Measurements from ENCODE around the gene CACNB4. TPM values are rescaled to one million over a fixed set of nuclear protein-coding genes. Genes with fewer than 3 reads are reported as not detected.

CACNB4 gene
- total and polyA plus RNA-seq, 10 of the 15 experiments (the other 5 are each of a cell fraction or from before 2014, with no cell fraction given) = 2.0 to 21.6 (median 9.3) TPM

DNA sequence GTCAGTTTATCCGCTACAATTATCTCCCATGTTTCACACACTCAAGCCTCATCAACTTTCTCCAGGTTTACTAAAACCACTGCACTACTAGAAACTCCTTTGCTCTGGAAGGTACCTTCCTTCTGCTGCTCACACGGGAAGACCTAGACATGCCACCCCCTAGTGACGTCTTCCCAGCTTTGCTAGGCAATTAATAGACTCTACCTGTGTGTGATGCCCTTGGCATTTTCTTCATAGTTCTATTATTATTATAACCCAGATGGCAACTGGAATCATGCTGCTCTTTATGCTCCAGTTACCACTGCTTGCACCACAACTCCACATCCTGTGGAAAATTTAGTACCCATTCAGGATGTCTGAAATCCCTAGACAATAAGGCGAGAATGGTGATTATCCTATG lies 42.4 kb downstream of the CACNB4 start:
- no peak overlapping the region for H3K27ac ChIP-seq (ENCODE audit: control insufficient read depth, insufficient read depth)
- FAIRE-seq (no peak), ATAC-seq (no peak), DNase-seq (ENCODE audit: low read depth, low spot score) (no peak)
- no peaks in the 10 kb centered on the region for H3K27me3 ChIP-seq (replicated peaks in 1 of 2; ENCODE audit: control insufficient read depth in 2 of 2, insufficient read depth in 2 of 2, low read length in 1 of 2)
- WGBS (ENCODE audit: insufficient coverage, insufficient replicate concordance, low lambda C conversion rate, missing lambda C conversion rate) = 70% methylated on average over 4 of the region's 4 CpGs
- no peak overlapping the region for H3K4me2 ChIP-seq (ENCODE audit: control insufficient read depth, insufficient read depth)
- BruUV-seq (replicated peaks) = no TSS peak
- ChIA-PET POLR2A (no interaction called here), SMC1A (ENCODE audit: uncharacterized antibody, unreplicated experiment) (no interaction called here), RAD21 (ENCODE audit: unreplicated experiment) (no interaction called here), CTCF (interaction anchor here (1.2 kb wide), 1 partner anchor 20 kb away, joined by 3 read pairs; no protein-coding TSS in a partner anchor)
- H3K9me3 ChIP-seq (replicated peaks; ENCODE audit: control insufficient read depth, insufficient read depth, low read length) = peaks cover 4% of the 10 kb centered on the region; the same call in 2 of the 3 replicates
- intact Hi-C loops (cut with micrococcal nuclease; ENCODE audit: unreplicated experiment) (no loop called here), in situ Hi-C loops (cut with MboI) (no loop called here)
- no peaks in the 10 kb centered on the region for H3K79me2 ChIP-seq (ENCODE audit: control insufficient read depth, insufficient read depth, low read length)
- H4K20me1 ChIP-seq (ENCODE audit: control insufficient read depth, insufficient read depth) = no peaks in the 10 kb centered on the region
- no peak overlapping the region for H3K9ac ChIP-seq (ENCODE audit: control insufficient read depth, insufficient read depth, low read length)
- H3K36me3 ChIP-seq (ENCODE audit: control insufficient read depth in 2 of 2, insufficient read depth in 2 of 2, low read length in 1 of 2) = no peaks in the 10 kb centered on the region
- no peak overlapping the region for H2AFZ ChIP-seq (ENCODE audit: control insufficient read depth, low read depth, low read length)
- H3K4me1 ChIP-seq (ENCODE audit: control insufficient read depth, insufficient read depth, low read length) = peaks cover 16% of the 10 kb centered on the region
- no peak overlapping the region for H3K4me3 ChIP-seq
- TF ChIP-seq, protein P1, sequence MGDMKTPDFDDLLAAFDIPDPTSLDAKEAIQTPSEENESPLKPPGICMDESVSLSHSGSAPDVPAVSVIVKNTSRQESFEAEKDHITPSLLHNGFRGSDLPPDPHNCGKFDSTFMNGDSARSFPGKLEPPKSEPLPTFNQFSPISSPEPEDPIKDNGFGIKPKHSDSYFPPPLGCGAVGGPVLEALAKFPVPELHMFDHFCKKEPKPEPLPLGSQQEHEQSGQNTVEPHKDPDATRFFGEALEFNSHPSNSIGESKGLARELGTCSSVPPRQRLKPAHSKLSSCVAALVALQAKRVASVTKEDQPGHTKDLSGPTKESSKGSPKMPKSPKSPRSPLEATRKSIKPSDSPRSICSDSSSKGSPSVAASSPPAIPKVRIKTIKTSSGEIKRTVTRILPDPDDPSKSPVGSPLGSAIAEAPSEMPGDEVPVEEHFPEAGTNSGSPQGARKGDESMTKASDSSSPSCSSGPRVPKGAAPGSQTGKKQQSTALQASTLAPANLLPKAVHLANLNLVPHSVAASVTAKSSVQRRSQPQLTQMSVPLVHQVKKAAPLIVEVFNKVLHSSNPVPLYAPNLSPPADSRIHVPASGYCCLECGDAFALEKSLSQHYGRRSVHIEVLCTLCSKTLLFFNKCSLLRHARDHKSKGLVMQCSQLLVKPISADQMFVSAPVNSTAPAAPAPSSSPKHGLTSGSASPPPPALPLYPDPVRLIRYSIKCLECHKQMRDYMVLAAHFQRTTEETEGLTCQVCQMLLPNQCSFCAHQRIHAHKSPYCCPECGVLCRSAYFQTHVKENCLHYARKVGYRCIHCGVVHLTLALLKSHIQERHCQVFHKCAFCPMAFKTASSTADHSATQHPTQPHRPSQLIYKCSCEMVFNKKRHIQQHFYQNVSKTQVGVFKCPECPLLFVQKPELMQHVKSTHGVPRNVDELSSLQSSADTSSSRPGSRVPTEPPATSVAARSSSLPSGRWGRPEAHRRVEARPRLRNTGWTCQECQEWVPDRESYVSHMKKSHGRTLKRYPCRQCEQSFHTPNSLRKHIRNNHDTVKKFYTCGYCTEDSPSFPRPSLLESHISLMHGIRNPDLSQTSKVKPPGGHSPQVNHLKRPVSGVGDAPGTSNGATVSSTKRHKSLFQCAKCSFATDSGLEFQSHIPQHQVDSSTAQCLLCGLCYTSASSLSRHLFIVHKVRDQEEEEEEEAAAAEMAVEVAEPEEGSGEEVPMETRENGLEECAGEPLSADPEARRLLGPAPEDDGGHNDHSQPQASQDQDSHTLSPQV (IDR thresholded peaks at IDR 0.05) = no peak
- no peak for TF ChIP-seq SP1 (IDR thresholded peaks at IDR 0.05; ENCODE audit: low read depth, low read length)
- TF ChIP-seq IKZF2 (IDR thresholded peaks at IDR 0.05) = no peak
- no peak for TF ChIP-seq NR2C1 (IDR thresholded peaks at IDR 0.05)
- TF ChIP-seq RFX5 (IDR thresholded peaks at IDR 0.05; ENCODE audit: low read depth, low read length) = no peak
- no peak for TF ChIP-seq GABPA (IDR thresholded peaks at IDR 0.05; ENCODE audit: low read depth)
- no peak for TF ChIP-seq POU2F2 (IDR thresholded peaks at IDR 0.05; ENCODE audit: borderline replicate concordance, low read depth, low read length)
- no peak for TF ChIP-seq ASH2L (IDR thresholded peaks at IDR 0.05; ENCODE audit: borderline replicate concordance, low read depth)
- no peak for TF ChIP-seq SRF (IDR thresholded peaks at IDR 0.05; ENCODE audit: low read depth in 2 of 2, low read length in 2 of 2)
- TF ChIP-seq, protein P2, sequence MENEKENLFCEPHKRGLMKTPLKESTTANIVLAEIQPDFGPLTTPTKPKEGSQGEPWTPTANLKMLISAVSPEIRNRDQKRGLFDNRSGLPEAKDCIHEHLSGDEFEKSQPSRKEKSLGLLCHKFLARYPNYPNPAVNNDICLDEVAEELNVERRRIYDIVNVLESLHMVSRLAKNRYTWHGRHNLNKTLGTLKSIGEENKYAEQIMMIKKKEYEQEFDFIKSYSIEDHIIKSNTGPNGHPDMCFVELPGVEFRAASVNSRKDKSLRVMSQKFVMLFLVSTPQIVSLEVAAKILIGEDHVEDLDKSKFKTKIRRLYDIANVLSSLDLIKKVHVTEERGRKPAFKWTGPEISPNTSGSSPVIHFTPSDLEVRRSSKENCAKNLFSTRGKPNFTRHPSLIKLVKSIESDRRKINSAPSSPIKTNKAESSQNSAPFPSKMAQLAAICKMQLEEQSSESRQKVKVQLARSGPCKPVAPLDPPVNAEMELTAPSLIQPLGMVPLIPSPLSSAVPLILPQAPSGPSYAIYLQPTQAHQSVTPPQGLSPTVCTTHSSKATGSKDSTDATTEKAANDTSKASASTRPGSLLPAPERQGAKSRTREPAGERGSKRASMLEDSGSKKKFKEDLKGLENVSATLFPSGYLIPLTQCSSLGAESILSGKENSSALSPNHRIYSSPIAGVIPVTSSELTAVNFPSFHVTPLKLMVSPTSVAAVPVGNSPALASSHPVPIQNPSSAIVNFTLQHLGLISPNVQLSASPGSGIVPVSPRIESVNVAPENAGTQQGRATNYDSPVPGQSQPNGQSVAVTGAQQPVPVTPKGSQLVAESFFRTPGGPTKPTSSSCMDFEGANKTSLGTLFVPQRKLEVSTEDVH (IDR thresholded peaks at IDR 0.05; ENCODE audit: low read depth, partially characterized antibody) = no peak
- TF ChIP-seq, protein P3, sequence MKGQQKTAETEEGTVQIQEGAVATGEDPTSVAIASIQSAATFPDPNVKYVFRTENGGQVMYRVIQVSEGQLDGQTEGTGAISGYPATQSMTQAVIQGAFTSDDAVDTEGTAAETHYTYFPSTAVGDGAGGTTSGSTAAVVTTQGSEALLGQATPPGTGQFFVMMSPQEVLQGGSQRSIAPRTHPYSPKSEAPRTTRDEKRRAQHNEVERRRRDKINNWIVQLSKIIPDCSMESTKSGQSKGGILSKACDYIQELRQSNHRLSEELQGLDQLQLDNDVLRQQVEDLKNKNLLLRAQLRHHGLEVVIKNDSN (IDR thresholded peaks at IDR 0.05; ENCODE audit: borderline replicate concordance, extremely low read length, insufficient read depth, low read depth, low read length) = no peak
- TF ChIP-seq SMC3 (IDR thresholded peaks at IDR 0.05; ENCODE audit: borderline replicate concordance, low read length) = no peak
- TF ChIP-seq NR2C2 (IDR thresholded peaks at IDR 0.05; ENCODE audit: borderline replicate concordance, control insufficient read depth, insufficient read length, low read depth) = no peak
- TF ChIP-seq ZNF384 (IDR thresholded peaks at IDR 0.05; ENCODE audit: borderline replicate concordance, low read depth, low read length) = no peak
- TF ChIP-seq CHD4 (IDR thresholded peaks at IDR 0.05) = no peak
- TF ChIP-seq POLR2A (IDR thresholded peaks at IDR 0.05; ENCODE audit: low read depth, low read length) = no peak
